Activated CD4-positive, CD25-positive, alpha-beta regulatory T cell treated with anti-CD3 and anti-CD28 coated beads, Interleukin-2, amount 50 U/mL, for 24 hours (primary cell): ENCODE measurements around the gene DIS3L.
A peak's percentile ranks its signal among the peaks of the same experiment; 100 is the strongest.
"Not testable (repeated sequence)": the region's sequence is repeated elsewhere in the genome, so short reads cannot be mapped to it uniquely, and the experiment has no call there.

Experiments
- ATAC-seq, 2 donors: fragments of 150-1000 bp; cut with Tn5 transposase; one replicate each; pipeline ENCODE4 v1.10.0; 2021; ENCODE audit warnings: mild to moderate bottlenecking in 1 of 2, moderate library complexity in 1 of 2

Gene DIS3L

DNA sequence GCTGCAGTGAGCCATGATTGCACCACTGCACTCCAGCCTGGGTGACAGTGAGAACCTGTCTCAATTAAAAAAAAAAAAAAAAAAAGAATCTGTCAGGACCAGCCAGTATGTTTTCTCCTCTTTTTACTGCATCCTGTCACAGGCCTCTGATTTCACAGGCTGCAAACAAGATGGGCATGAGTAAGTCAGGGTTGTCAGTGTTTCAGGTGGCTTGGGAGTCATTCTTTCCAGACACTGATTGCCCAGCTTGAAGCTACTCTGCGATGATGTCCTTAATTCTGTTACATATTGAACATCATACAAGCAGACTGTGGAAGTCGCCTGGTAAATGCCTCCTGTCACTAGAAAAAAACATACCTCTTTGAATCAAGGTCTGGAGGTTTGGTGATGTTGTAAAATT, 18.8 kb downstream of the DIS3L start:
- no peak for ATAC-seq

DNA sequence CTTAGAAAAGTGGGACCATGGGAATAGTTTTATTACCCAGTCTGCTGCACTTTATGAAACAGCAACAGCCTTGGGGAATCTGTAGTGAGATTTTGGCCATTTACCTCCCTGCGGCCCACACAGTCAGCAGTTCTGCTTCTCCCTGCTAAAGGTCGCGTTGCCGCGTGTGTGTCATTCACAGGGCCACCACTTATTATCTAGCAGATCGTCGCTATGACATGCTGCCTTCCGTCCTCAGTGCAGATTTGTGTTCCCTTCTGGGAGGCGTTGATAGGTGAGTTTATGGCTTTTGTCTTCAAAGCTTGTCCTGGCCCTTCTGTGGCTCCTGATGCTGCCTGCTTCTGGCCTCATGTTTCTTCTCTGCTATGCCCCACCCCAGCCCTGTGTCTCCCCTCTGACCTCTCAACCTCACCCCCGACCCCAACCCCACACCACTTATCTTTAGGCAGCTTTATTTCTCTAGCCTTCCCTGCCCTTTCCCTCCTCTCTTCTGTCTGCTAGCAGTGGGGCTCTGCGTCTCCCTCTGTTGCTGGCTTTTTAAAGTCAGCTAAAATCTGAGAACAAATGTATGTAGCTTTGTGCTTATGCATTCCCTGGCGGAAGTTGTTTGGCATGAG, 30.1 kb downstream of the DIS3L start:
- ATAC-seq, result no peak

DNA sequence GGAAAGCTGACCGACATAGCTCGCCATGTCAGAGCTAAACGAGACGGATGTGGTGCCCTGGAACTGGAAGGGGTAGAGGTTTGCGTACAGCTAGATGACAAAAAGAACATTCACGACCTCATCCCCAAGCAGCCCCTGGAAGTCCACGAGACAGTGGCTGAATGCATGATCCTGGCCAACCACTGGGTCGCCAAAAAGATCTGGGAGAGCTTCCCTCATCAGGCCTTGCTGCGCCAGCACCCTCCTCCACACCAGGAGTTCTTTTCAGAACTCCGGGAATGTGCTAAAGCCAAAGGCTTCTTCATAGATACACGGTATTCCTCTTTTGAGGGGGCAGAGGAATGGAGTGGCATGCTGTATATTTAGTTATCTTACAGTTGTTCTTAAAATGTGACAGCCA, 32.7 kb downstream of the DIS3L start:
- no peak for ATAC-seq

DNA sequence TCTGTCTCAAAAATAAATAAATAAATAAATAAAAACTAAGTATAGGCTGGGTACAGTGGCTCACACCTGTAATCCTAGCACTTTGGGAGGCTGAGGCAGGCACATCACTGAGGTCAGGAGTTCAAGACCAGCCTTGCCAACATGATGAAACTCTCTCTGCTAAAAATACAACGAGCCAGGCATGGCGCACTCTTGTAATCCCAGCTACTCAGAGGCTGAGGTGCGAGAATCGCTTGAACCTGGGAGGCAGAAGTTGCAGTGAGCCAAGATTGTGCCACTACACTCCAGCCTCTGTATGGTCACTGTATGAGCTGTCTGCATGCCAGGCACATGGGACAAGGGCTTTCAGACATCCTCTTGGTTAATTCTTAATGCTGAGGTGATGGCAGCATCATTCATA, 34.4 kb downstream of the DIS3L start:
- ATAC-seq, result no peak

DNA sequence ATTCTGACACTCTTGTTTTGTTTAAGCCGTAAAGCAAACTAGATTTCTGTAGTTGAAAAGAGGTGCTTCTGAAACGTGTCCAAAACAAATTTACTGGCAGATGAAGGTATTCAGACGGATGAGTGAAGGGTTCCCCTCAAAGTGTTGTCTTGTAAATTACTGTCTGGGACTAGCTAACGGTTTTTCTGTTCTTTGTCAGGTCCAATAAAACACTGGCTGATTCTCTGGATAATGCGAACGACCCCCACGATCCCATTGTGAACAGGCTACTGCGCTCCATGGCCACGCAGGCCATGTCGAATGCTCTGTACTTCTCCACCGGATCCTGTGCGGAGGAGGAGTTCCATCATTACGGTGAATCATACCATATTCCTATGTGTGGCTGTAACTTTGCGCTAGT, 35.4 kb downstream of the DIS3L start:
- ATAC-seq, result no peak

DNA sequence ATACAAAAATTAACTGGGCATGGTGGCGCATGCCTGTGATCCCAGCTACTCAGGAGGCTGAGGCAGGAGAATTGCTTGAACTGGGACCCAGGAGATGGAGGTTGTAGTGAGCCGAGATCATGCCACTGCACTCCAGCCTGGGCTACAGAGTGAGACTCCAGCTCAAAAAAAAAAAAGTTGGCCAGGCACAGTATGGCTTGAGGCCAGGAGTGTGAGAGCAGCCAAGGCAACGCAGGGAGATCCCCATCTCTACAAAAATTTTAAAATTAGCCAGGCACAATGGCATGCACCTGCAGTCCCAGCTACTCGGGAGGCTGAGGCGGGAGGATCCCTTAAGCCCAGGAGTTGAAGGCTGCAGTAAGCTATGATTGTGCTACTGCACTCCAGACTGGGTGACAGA, 55.2 kb downstream of the DIS3L start:
- ATAC-seq, result not testable (repeated sequence)

DNA sequence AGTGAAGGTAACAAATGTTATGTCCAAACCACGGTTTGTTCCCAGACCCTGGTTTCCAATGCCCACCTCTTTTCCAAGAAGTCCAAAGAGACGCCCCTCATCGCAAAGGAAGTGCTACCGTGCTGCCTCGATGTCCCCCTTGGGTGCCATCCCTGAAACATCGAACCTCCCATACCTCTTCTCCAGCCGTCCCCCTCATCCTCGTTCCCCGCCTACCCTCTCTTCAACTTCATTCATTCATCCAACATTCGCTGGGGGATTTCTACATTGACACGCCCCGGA, 62.6 kb downstream of the DIS3L start:
- ATAC-seq, result no peak

DNA sequence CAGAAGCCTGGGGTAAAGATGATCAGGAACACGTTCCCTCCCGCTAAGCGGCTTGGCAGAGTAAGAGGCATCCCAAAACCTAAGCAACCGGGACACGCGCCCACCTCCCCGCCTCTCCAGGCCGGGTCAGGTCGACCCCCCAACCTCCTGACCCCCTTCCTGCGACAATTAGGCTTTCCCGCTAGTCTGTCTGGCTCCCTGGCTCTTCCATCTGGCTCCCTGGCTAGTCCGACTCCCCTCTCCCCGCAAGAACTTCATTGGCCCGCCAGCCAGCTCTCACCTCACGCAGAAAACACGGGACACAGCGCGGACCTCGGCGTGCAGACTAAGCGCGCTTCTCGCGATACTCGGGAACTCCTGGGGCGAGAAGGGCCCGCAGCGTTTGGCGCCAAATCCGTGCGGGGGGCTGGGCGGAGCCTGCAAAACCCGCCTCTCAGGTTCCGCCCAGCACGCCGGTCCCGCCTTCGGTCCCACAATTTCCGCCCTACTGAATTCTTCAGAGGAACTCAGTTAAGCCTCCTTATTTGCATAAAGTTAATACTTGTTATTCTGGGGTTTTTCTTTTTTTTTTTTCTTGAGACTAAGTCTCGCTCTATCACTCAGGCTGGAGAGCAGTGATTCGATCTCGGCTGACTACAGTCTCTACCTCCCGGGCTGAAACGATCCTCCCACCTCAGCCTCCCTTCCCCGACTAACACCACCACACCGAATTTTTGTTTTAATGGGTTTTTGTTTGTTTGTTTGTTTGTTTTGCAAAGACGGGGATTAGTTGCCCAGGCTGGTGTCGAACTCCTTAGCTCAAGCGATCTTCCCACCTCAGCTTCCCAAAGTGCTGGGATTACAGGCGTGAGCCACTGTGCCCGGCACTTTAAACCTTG, 63.2 kb downstream of the DIS3L start, which contains the start of gene TIPIN:
Gene TIPIN, minus strand, starts transcription at position 327 of the 878 bp plus-strand sequence. CDS start 3,738 bp downstream, outside the sequence.
- peak; percentile 97 for ATAC-seq

DNA sequence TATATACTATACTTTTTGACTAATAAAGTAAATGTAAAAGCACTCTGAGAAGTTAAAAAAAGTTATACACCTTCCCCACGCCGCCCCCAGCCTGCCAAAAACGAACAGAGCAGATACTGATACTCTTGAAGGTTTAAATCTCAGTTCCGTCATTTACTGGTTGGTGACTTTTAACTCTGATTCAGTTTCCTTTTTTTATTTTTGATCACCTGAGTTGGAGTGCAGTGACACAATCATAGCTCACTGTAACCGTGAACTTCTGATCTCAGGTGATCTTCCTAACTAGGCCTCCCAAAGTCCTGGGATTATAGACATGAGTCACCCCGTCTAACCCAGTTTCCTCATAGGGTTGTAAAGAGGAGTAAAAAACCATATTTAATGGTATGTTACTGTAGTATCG, 66.4 kb downstream of the DIS3L start:
- ATAC-seq, result no peak

DNA sequence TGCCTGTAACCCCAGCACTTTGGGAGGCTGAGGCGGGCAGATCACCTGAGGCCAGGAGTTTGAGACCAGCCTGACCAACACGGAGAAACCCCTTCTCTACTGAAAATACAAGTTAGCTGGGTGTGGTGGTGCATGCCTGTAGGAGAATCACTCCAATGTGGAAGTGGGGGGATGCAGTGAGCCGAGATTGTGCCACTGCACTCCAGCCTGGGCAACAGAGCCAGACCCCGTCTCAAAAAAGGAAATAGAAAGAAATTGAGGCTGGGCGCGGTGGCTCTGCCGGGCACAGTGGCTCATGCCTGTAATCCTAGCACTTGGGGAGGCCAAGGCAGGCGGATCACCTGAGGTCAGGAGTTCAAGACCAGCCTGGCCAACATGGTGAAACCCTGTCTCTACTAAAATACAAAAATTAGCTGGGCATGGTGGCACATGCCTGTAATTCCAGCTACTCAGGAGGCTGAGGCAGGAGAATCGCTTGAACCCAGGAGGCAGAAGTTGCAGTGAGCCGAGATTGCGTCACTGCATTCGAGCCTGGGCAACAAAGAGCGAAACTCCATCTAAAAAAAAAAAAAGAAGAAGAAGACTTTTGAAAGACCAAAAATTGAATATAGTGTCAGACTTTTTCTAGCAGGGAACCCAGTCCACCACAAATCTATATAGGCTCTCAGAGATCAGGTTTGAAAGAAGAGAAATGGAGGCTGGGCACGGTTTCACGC, 68.5 kb downstream of the DIS3L start:
- ATAC-seq, result not testable (repeated sequence)

DNA sequence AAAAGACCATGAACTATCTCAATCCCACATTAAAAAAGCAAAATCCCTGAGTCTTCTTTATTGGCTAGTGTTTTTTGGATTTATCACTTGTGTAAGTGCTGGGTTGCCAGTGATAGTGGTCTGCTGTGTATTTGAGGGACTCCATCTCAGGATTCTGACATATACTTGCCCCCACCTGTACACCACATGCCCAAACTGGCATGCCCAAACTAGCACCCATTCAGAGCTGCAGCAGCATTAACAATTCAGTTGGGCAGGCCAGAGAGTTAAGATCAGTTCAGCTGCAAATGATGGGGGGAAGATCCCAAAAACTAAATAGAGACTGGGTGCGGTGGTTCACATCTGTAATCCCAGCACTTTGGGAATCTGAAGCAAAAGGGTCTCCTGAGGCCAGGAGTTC, 69.4 kb downstream of the DIS3L start:
- ATAC-seq, result no peak

DNA sequence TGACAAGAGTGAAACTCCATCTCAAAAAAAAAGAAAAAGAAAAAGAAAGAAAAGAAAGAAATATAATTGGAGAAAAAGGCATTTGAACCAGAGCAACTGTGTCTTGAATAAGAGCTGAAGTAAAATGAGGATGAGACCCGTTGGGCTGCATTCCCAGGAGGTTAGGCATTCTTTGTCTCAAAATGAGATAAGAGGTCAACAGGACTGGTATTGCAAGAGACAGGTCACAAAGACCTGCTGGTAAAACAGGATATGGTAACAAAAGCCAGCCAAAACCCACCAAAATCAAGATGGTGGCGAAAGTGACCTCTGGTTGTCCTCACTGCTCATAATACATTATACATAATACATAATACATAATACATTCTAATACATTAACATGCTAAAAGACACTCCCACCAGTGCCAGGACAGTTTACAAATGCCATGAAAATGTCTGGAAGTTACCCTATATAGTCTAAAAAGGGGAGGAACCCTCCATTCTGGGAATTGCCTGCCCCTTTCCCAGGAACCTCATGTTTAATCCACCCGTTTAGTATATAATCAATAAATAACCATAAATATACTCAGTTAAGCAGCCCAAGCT, 71.7 kb downstream of the DIS3L start:
- no peak for ATAC-seq

DNA sequence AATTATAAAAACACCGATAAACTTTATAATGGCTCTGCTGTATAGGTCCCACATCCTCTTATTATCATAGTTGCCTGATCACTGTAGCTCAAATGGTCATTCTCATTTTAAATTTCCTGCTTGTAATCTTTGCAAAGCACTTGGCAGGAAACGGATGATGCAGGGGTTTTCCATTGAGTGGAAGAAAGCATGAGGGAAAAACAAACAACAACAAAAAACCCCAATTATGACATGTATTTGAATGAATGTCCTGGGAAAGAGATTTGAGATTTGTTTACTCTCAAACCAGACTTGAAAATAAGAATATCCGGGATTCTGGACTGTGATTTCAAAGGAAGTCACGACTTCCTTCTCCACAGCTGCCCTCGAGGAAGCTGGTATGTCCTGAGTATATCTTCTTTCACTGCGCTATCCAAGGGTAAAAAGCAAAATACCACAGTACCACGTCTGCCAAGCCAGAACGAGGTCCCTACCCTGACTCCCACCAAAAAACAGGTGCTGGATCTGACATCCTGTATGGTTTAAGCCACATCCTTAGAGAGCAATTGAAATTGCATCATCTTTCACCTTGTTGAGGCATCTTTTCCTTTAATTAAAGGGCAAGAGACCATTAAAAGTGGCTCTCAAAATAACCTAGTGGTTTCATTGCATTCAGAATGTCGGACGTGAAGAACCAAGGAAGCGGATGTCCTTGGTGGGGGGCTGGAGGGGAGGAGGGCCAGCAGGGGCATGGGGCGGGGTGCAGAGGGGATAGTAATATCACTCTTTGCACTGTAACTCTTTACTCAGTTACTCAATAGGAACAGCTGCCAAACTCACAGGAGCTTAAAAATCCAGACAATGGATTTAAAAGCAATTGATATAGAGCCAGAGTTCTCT, 76.6 kb downstream of the DIS3L start:
- ATAC-seq, result peak; percentile 60 to 80

DNA sequence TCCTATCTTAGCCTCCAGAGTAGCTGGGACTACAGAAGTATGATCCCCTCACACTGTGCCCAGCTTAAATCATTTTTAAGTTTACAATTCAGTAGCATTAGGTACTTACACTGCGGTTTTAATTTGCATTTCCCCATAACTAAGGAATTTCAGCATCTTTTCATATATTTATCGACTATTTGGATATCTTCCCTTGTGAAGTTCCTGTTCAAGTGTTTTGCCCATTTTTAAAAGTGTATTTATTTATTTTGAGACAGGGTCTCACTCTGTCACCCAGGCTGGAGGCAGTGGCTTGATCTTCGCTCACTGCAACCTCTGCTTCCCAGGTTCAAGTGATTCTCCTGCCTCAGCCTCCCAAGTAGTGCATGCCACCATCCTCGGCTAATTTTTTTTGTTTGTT, 80.8 kb downstream of the DIS3L start:
- no peak for ATAC-seq

DNA sequence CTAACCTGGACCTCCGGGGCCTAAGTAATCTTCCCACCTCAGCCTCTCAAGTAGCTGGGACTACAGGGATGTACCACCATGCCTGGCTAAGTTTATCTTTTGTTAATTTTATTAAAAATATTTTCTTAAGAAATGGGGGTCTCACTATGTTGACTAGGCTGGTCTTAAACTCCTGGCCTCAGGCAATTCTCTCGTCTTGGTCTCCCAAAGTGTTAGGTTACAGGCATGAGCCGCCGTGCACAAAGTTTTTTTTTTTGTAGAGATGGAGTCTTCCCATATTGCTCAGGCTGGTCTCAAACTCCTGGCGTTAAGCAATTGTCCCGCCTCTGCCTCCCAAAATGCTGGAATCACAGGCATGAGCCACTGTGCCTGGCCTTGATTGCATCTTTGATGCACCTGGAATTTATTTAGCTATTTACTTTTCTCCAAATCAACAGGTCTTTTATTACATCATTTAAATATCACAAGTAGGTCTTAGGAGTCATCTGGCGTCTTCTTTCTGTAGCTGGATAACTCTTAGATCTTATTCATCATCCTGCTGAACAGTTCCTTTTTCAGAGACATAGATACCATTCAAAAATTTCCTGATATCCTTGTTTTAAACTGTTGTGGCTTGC, 85.6 kb downstream of the DIS3L start:
- no peak for ATAC-seq

DNA sequence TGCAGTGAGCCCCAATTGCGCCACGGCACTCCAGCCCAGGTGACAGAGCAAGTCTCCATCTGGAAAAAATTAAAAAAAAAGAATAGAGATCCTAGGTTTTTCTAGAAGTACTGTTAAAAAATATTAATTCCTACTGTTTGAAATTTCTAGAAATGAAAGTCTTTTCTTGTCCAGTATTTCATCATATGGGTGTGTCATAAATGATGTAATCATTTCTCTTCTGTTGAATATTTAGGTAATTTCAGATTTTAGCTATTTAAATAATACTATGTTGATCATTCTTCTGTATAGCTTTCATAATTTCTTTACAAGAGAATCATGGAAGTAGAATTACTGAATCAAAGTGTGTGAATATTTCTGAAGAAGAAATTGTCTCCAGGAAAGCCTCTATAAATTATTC, 88.0 kb downstream of the DIS3L start:
- not testable (repeated sequence) for ATAC-seq
